Measurements from ENCODE around the gene MACO1. TPM values are rescaled to one million over a fixed set of nuclear protein-coding genes. Genes with fewer than 3 reads are reported as not detected.

Gene MACO1
- total and polyA plus RNA-seq, 2 experiments from 2014 or later: 12.4 to 16.8 TPM

GRCh38 chr1:25494952-25495351, 64.3 kb downstream of the MACO1 start:
- no peak overlapping the region for H3K4me3 ChIP-seq
- TF ChIP-seq EZH2phosphoT487 (IDR thresholded peaks at IDR 0.05; ENCODE audit: insufficient read depth, low read depth) (no peak), EZH2 (IDR thresholded peaks at IDR 0.05; ENCODE audit: insufficient read depth, poor library complexity, severe bottlenecking) (no peak)
- H3K9me2 ChIP-seq (ENCODE audit: insufficient read depth): no peaks in the 10 kb centered on the region
- no peak for DNase-seq
- no peaks in the 10 kb centered on the region for H3K9me3 ChIP-seq (ENCODE audit: low read depth)
- no peak overlapping the region for H3K27ac ChIP-seq
- H3K27me3 ChIP-seq (replicated peaks; ENCODE audit: insufficient read depth): no peaks in the 10 kb centered on the region
- peaks cover 2% of the 10 kb centered on the region; the same call in 1 of the 2 replicates for H3K4me1 ChIP-seq (ENCODE audit: insufficient read depth)
- H3F3A ChIP-seq (ENCODE audit: insufficient read depth): peaks cover under 1% of the 10 kb centered on the region; the same call in 1 of the 2 replicates
- no peak overlapping the region for H3K4me2 ChIP-seq (ENCODE audit: unreplicated experiment)
- H2AFZ ChIP-seq: no peak overlapping the region
- H3K9ac ChIP-seq: no peak overlapping the region
- peaks cover 31% of the 10 kb centered on the region for H3K36me3 ChIP-seq (ENCODE audit: low read depth)
- H4K20me1 ChIP-seq (ENCODE audit: insufficient read depth): no peaks in the 10 kb centered on the region; the same call in 1 of the 2 replicates
- 85 to 90% methylated on average over 3 of the region's 3 CpGs for whole genome bisulfite sequencing, 2 experiments (ENCODE audit: low coverage in 1 of 2, low lambda C conversion rate in 2 of 2, missing lambda C conversion rate in 2 of 2)
- in situ Hi-C loops (cut with MboI): no loop called here
- H3K79me2 ChIP-seq (ENCODE audit: insufficient read depth): no peaks in the 10 kb centered on the region

DNA sequence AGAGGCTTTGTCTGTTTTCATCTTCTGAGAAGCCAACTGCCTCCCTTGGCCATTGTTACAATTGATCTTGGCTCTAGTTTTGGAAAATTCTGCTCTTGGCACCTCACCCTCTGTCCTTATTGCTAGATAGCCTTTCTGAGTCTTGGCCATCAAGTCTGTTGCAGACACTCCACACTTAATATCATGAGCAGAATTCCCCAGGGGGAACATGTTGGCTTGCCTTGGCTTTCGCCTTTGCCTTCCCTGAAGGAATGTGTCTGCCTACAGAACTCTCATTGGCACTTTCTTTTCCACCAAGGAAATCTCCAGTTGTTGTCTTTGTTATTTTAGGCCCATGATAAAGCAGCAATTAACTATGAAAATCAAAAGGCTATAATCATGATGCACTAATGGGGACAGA, 70.0 kb downstream of the MACO1 start:
- peak overlapping the region; percentile 35 for H3K4me2 ChIP-seq (ENCODE audit: unreplicated experiment)
- no peaks in the 10 kb centered on the region for H3K9me3 ChIP-seq (ENCODE audit: low read depth)
- no peaks in the 10 kb centered on the region for H4K20me1 ChIP-seq (ENCODE audit: insufficient read depth)
- no peak overlapping the region for H3K9ac ChIP-seq
- H3K27ac ChIP-seq: peak overlapping the region; percentile 55
- H3K4me3 ChIP-seq: no peak overlapping the region
- no peaks in the 10 kb centered on the region for H3K9me2 ChIP-seq (ENCODE audit: insufficient read depth)
- H3K79me2 ChIP-seq (ENCODE audit: insufficient read depth): no peaks in the 10 kb centered on the region
- in situ Hi-C loops (cut with MboI): no loop called here
- peaks cover 43% of the 10 kb centered on the region for H3K4me1 ChIP-seq (ENCODE audit: insufficient read depth)
- no peak overlapping the region for H2AFZ ChIP-seq
- peaks cover 17% of the 10 kb centered on the region for H3K36me3 ChIP-seq (ENCODE audit: low read depth)
- peaks cover 10% of the 10 kb centered on the region for H3F3A ChIP-seq (ENCODE audit: insufficient read depth)
- peak; percentile 52 for DNase-seq
- no peaks in the 10 kb centered on the region for H3K27me3 ChIP-seq (replicated peaks; ENCODE audit: insufficient read depth)
- 52 to 65% methylated on average over 1 of the region's 1 CpG for WGBS, 2 experiments (ENCODE audit: low coverage in 1 of 2, low lambda C conversion rate in 2 of 2, missing lambda C conversion rate in 2 of 2)
- TF ChIP-seq EZH2 (IDR thresholded peaks at IDR 0.05; ENCODE audit: insufficient read depth, poor library complexity, severe bottlenecking) (no peak), EZH2phosphoT487 (IDR thresholded peaks at IDR 0.05; ENCODE audit: insufficient read depth, low read depth) (no peak)

DNA sequence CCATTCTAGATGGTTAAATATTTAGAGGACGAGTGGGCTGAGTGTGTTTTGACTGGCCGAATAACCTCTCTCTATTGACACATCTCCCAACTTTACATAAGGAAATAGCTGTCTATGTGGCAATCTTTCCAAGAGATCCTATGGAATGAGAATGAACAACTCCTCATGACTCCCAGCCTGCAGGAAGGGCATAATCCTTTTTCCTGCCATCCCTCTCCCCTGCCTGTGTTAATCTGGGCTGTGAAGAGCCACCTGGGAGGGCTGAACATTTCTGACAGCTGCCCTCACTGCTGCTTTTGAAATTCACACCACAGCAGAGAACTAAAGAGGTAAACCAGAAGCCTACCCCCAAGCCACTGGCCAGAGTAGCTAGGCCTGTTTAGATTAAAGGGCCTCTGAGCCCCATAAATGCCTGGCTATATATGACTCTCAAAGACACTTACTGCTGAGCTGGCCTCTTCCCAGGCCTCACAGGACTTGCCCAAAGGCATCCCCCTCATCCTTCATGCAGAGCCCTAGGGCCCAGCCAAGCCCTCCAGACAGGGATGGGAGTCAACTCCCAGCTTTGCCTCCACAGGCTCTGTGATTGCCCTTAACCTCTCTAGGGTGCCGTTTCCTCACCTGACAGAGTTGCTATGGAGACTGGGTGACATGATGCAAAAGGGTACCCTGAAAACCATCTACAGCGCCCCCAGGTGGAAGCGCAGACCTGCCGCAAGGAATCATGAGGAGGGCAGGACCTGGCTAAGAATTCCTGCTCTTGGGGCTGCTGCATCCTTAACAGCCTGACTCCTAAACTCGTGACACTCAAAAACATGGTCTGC, 70.8 kb downstream of the MACO1 start:
- H2AFZ ChIP-seq: no peak overlapping the region
- WGBS, 2 experiments (ENCODE audit: low coverage in 1 of 2, low lambda C conversion rate in 2 of 2, missing lambda C conversion rate in 2 of 2): 51 to 54% methylated on average over 7 of the region's 7 CpGs
- H3K9me2 ChIP-seq (ENCODE audit: insufficient read depth): no peaks in the 10 kb centered on the region
- TF ChIP-seq EZH2 (IDR thresholded peaks at IDR 0.05; ENCODE audit: insufficient read depth, poor library complexity, severe bottlenecking) (no peak), EZH2phosphoT487 (IDR thresholded peaks at IDR 0.05; ENCODE audit: insufficient read depth, low read depth) (no peak)
- H3K27ac ChIP-seq: peak overlapping the region; percentile 55
- H3K36me3 ChIP-seq (ENCODE audit: low read depth): peaks cover 17% of the 10 kb centered on the region
- no peak overlapping the region for H3K4me3 ChIP-seq
- H3K79me2 ChIP-seq (ENCODE audit: insufficient read depth): no peaks in the 10 kb centered on the region
- H3K9me3 ChIP-seq (ENCODE audit: low read depth): no peaks in the 10 kb centered on the region
- H3F3A ChIP-seq (ENCODE audit: insufficient read depth): peaks cover 10% of the 10 kb centered on the region
- no peak overlapping the region for H3K9ac ChIP-seq
- in situ Hi-C loops (cut with MboI): no loop called here
- H3K27me3 ChIP-seq (replicated peaks; ENCODE audit: insufficient read depth): no peaks in the 10 kb centered on the region
- H3K4me1 ChIP-seq (ENCODE audit: insufficient read depth): peaks cover 43% of the 10 kb centered on the region
- H3K4me2 ChIP-seq (ENCODE audit: unreplicated experiment): peak overlapping the region; percentile 35
- peak; percentile 76 for DNase-seq
- H4K20me1 ChIP-seq (ENCODE audit: insufficient read depth): no peaks in the 10 kb centered on the region

GRCh38 chr1:25502957-25503356, 72.3 kb downstream of the MACO1 start:
- no peak for TF ChIP-seq EZH2 (IDR thresholded peaks at IDR 0.05; ENCODE audit: insufficient read depth, poor library complexity, severe bottlenecking)
- TF ChIP-seq EZH2phosphoT487 (IDR thresholded peaks at IDR 0.05; ENCODE audit: insufficient read depth, low read depth): no peak
- Histone ChIP-seq H3K9me3 (ENCODE audit: low read depth) (no peaks in the 10 kb centered on the region), H2AFZ (no peak overlapping the region), H3K27me3 (replicated peaks; ENCODE audit: insufficient read depth) (no peaks in the 10 kb centered on the region), H3K9me2 (ENCODE audit: insufficient read depth) (no peaks in the 10 kb centered on the region), H3K27ac (no peak overlapping the region), H3F3A (ENCODE audit: insufficient read depth) (peaks cover 10% of the 10 kb centered on the region), H3K4me2 (ENCODE audit: unreplicated experiment) (peak overlapping the region; percentile 36), H4K20me1 (ENCODE audit: insufficient read depth) (no peaks in the 10 kb centered on the region), H3K4me3 (no peak overlapping the region), H3K4me1 (ENCODE audit: insufficient read depth) (peaks cover 43% of the 10 kb centered on the region), H3K9ac (no peak overlapping the region), H3K79me2 (ENCODE audit: insufficient read depth) (no peaks in the 10 kb centered on the region), H3K36me3 (ENCODE audit: low read depth) (peaks cover 14% of the 10 kb centered on the region)
- in situ Hi-C loops (cut with MboI): no loop called here
- WGBS, 2 experiments (ENCODE audit: low coverage in 1 of 2, low lambda C conversion rate in 2 of 2, missing lambda C conversion rate in 2 of 2): 68% methylated on average over 4 of the region's 4 CpGs
- peak; percentile 54 for DNase-seq

Data from GM23248 (cell line).